G401 (cell line): Measurements from ENCODE around the gene EIF5B. TPM values are rescaled to one million over a fixed set of nuclear protein-coding genes. Genes with fewer than 3 reads are reported as not detected.

Experiments used
- DNase-seq: peaks from one replicate; pipeline ENCODE4 v3.0.0-alpha.2; 2015; ENCODE audit warnings: low spot score
- in situ Hi-C: cut with HindIII; loops from 2 replicates; pipeline ENCODE4 v1.10.0; 2016; ENCODE audit warnings: low sequenced_read_pairs, mixed read lengths
- total RNA-seq: library from RNA; depleted of rRNA; stranded (reverse); fragments of >200 nt; shearing (Covaris generic); gene quantifications from 2 replicates; pipeline ENCODE4 v1.2.3, GENCODE V29; 2014; rRNA removed

EIF5B gene
- total RNA-seq, 1 experiment from 2014 or later: 8.1 TPM

- in situ Hi-C loops: no loop called here
- no peak for DNase-seq
Observed at GRCh38 chr2:99439971-99440505, 102.8 kb downstream of the EIF5B start.

- peak; percentile 52 for DNase-seq
- in situ Hi-C loops: no loop called here
Observed at GRCh38 chr2:99442837-99443236, 105.6 kb downstream of the EIF5B start.

- in situ Hi-C loops: no loop called here
- DNase-seq: no peak
Observed at GRCh38 chr2:99444222-99444621, 107.0 kb downstream of the EIF5B start.

- DNase-seq: no peak
- in situ Hi-C loops: no loop called here
Observed at GRCh38 chr2:99445065-99445464, 107.9 kb downstream of the EIF5B start.

GRCh38 chr2:99448556-99448955, 111.4 kb downstream of the EIF5B start:
- in situ Hi-C loops: no loop called here
- no peak for DNase-seq

- no peak for DNase-seq
- in situ Hi-C loops: no loop called here
Observed at GRCh38 chr2:99450199-99450598, 113.0 kb downstream of the EIF5B start.

Other genes starting within 250 kb of the EIF5B start
- 2.4 TPM in 1 of 2 replicates, not detected in the other for gene C2orf15, start 195.7 kb upstream of the EIF5B start, total RNA-seq
- gene TSGA10, start 182.4 kb upstream of the EIF5B start, total RNA-seq: 1.8 and 5.8 TPM in 2 replicates
- gene LIPT1, start 182.4 kb upstream of the EIF5B start, total RNA-seq: 6.1 and 7.7 TPM in 2 replicates
- gene MITD1, start 156.3 kb upstream of the EIF5B start, total RNA-seq: 44.4 and 65.1 TPM in 2 replicates
- gene MRPL30, start 156.2 kb upstream of the EIF5B start, total RNA-seq: 60.1 and 74.8 TPM in 2 replicates
- not detected in 2 replicates for gene LYG2, start 81.7 kb upstream of the EIF5B start, total RNA-seq
- not detected in 2 replicates for gene LYG1, start 36.2 kb upstream of the EIF5B start, total RNA-seq
- 102 and 106 TPM in 2 replicates for gene TXNDC9, start 1.1 kb upstream of the EIF5B start, total RNA-seq
- 23.5 and 25.4 TPM in 2 replicates for gene REV1, start 152.6 kb downstream of the EIF5B start, total RNA-seq